ENCODE results near the gene IP6K3. TPM values are rescaled to one million over a fixed set of nuclear protein-coding genes. Genes with fewer than 3 reads are reported as not detected.
A peak's percentile ranks its signal among the peaks of the same experiment; 100 is the strongest.

IP6K3 gene
- total and polyA plus RNA-seq, 5 experiments from 2014 or later: not detected

DNA sequence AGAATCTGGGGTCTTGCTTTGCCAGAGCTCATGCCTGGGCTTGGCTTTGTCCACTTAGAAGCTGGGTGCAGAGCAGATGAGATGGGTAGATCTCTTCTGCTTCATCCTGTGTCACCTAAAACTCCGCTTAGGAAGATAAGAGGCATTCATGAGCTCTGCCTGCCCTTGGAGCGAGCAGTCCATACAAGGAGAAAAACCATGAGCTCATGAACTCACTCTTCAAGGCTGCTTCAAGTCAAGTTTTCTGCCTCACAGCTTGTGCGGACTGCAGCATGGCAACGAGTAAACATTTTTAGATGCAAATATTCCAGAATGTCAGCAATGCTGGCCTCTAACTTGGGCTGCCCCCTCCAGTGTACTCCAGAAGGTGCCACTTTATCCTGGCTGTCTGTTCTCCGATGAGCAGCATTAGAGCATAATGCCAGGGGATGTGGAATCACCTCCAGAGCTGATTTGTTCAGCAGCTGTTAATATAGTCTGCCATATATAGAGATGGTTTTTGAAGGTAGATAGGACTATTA, 24.5 kb downstream of the IP6K3 start:
- no peak overlapping the region for H3K4me3 Mint-ChIP-seq
- H3K4me1 Mint-ChIP-seq: peaks cover 16 to 24% (median 20%) of the 10 kb centered on the region in 4 donors
- H3K9me3 Mint-ChIP-seq: no peaks in the 10 kb centered on the region
- DNase-seq: no peak
- POLR2A ChIA-PET: interaction anchor here (0.7 kb wide), 1 partner anchor 27 kb away, joined by 3 read pairs; no protein-coding TSS in a partner anchor
- H3K27me3 Mint-ChIP-seq: peaks cover 0 to 12% (median 4%) of the 10 kb centered on the region in 5 donors
- H3K27ac Mint-ChIP-seq: no peak overlapping the region
- H3K36me3 Mint-ChIP-seq: no peaks in the 10 kb centered on the region
- no peak for ATAC-seq

DNA sequence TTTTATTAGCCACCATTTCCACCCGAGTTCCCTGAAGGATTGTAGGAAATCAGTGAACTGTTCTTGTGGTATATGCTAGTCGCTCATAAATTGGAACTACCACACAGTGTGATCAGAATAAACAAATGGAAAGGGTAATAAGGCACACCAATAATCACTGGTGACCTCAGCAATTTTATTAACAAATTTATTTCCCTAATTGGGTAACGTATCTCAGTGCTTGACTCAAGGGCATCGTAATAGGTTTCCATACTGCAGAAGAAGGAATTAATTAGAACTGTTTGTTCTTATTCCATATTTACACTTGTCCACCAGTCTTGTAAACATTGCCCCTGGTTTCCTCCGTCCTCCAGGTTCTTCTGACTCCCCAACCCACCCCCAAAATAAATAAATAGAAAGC, 25.2 kb downstream of the IP6K3 start:
- POLR2A ChIA-PET: interaction anchor here (0.7 kb wide), 1 partner anchor 28 kb away, joined by 3 read pairs; no protein-coding TSS in a partner anchor
- DNase-seq (no peak), ATAC-seq (no peak)
- Mint-ChIP-seq H3K27me3 (peaks cover 0 to 12% (median 4%) of the 10 kb centered on the region in 5 donors), H3K4me3 (no peak overlapping the region), H3K27ac (no peak overlapping the region), H3K9me3 (no peaks in the 10 kb centered on the region), H3K4me1 (peaks cover 13 to 24% (median 20%) of the 10 kb centered on the region in 4 donors), H3K36me3 (no peaks in the 10 kb centered on the region)

DNA sequence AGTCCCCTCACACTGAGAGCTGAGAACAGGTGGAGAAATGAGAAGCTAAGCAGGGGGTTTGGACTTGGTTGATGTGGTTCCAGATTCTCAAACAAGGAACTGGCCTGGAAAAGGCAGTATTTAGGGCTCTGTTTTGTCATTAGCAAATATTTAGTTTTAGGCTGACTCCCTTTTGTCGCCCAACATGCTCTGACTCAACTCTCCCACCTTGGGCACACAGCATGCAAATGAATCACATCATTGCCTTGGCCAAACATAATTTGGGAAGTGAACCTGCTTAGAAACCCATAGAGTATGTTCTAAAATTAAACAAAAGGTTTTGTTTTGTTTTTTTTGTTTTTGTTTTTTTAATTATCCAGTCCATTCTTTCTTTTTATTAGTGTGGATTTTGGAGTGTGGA, 25.7 kb downstream of the IP6K3 start:
- no peak overlapping the region for H3K27ac Mint-ChIP-seq
- H3K9me3 Mint-ChIP-seq: no peaks in the 10 kb centered on the region
- ATAC-seq (no peak), DNase-seq (no peak)
- peaks cover 0 to 12% (median 4%) of the 10 kb centered on the region in 5 donors for H3K27me3 Mint-ChIP-seq
- H3K4me3 Mint-ChIP-seq: no peak overlapping the region
- no peaks in the 10 kb centered on the region for H3K36me3 Mint-ChIP-seq
- peaks cover 13 to 24% (median 20%) of the 10 kb centered on the region in 4 donors for H3K4me1 Mint-ChIP-seq
- POLR2A ChIA-PET: no interaction called here

DNA sequence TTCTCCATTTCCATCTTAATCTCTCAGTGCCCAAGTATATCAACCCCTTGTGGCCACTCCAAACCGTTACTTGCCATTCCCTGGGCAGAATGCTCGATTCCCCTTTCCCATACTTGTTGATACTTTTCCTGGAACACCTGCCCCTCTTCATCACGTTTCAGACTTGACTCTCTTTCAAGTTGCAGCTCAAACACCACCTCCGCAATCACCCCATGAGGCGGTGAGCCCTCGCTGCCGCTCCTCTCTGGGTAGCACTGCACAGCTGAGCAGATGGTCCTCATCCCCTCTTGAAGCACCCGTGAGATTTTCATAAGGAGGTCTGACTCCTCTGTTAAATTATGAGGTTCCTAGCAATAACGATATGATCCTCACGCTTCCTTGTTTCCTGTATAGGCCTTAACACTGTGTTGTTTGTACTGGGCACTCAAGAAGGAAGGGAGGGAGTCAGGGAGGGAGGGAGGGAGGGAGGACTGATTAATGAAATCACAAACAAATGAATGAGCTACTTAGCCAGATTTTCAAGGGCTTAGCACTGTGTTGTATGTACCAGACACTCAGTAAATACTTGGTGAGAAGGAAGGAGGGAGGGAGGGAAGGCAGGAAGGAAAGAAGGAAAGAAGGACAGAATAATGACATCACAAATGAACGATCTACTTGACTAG, 27.2 kb downstream of the IP6K3 start:
- Mint-ChIP-seq H3K27me3 (peaks cover 0 to 12% (median 4%) of the 10 kb centered on the region in 5 donors), H3K4me3 (no peak overlapping the region), H3K4me1 (peaks cover 9 to 15% (median 13%) of the 10 kb centered on the region in 4 donors), H3K27ac (no peak overlapping the region), H3K36me3 (no peaks in the 10 kb centered on the region), H3K9me3 (no peaks in the 10 kb centered on the region)
- no peak for DNase-seq
- POLR2A ChIA-PET: no interaction called here
- no peak for ATAC-seq

DNA sequence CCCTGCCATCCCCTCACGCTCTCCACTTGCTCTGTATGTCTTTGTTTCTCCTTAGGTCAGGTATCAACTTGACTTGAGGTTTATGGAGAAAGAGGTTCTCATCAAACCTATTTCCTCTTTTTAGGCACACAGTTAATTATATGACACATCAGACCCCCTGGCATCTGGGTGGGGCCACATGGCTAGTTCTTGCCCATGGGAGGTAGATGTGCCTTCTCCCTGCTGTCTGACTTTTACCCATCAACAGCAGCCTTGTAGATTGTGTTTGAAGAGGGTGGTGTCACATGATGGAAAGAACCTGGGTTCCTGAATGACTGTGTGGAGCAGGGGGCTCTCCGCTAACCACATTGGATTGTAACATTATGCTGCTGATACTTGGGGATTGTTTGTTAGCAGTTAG, 28.0 kb downstream of the IP6K3 start:
- peaks cover 0 to 12% (median 4%) of the 10 kb centered on the region in 5 donors for H3K27me3 Mint-ChIP-seq
- ATAC-seq: no peak
- DNase-seq: no peak
- H3K4me1 Mint-ChIP-seq: peaks cover 3 to 7% (median 6%) of the 10 kb centered on the region in 4 donors
- H3K9me3 Mint-ChIP-seq: no peaks in the 10 kb centered on the region
- no peak overlapping the region for H3K4me3 Mint-ChIP-seq
- POLR2A ChIA-PET: no interaction called here
- no peaks in the 10 kb centered on the region for H3K36me3 Mint-ChIP-seq
- no peak overlapping the region for H3K27ac Mint-ChIP-seq

DNA sequence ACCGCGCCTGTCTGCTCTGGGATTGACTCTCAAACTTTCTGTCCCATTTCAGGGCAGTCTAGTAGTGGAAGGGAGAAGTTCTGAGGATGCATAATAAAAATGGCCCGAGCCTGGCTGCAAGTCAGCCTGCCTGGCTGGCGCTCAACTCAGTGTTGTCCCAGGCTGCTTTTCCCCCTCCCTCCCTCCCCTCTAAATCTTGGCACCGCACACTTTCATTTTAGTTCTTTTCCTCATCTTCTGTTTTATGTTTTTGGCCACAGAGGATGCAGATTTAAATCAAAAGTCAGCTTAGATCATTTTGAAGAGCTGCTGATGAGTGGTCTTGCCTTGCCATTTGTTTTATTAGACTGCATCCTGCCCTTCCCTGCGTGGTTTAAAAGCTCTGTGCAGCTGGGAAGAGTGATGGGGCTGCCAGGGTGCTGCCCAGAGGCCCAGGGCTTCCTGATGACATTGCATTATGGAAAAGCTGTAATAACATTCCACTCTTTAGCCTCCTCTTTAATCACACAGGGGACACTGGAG, 28.7 kb downstream of the IP6K3 start:
- POLR2A ChIA-PET: no interaction called here

DNA sequence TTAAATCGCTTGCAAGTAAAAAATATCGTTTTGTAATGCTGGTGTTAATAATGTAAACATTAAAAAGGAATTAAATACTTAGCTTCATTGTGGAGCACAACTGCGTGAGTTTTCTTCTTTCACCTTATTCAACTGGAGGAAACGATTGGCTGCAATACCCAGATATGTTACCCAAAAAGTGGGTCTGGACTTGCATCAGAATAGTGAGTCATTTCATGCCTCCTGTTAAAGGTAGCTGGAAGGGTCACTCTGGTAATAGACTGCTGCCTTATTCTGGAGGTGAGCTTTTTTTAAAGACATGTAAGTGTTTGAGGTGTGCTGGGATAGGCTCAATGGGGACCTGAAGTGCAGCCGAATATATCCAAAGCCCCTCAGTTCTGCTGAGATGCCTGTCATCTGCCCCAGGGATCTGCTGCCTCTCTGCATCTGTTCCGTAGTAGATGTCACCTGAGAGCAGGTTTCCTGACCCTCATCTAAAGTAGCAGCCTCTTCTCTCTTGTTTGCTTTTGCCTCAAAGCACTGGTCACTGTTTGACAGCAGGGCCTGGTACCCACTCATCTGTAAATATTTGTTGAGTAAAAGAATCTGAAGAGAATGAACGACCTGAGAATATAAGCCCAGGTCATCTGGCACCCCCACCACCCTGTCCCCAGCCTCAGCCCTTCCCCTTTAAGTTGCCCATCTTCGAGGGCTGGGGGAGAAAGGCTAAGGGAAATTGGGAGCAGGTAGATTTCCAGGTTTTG, 29.6 kb downstream of the IP6K3 start:
- no peak for DNase-seq
- no peak overlapping the region for H3K27ac Mint-ChIP-seq
- POLR2A ChIA-PET: no interaction called here
- peaks cover 0 to 12% (median 4%) of the 10 kb centered on the region in 5 donors for H3K27me3 Mint-ChIP-seq
- H3K4me1 Mint-ChIP-seq: peaks cover 0 to 2% (median under 1%) of the 10 kb centered on the region in 4 donors
- ATAC-seq: no peak
- no peaks in the 10 kb centered on the region for H3K9me3 Mint-ChIP-seq
- H3K4me3 Mint-ChIP-seq: no peak overlapping the region
- no peaks in the 10 kb centered on the region for H3K36me3 Mint-ChIP-seq

More for the DNA sequence above, 28.7 kb downstream of the IP6K3 start:
- Mint-ChIP-seq H3K4me3 (no peak overlapping the region), H3K4me1 (peaks cover 0 to 2% (median under 1%) of the 10 kb centered on the region in 4 donors), H3K9me3 (no peaks in the 10 kb centered on the region), H3K36me3 (no peaks in the 10 kb centered on the region), H3K27me3 (peaks cover 0 to 12% (median 4%) of the 10 kb centered on the region in 5 donors), H3K27ac (no peak overlapping the region)
- ATAC-seq (no peak), DNase-seq (no peak)

DNA sequence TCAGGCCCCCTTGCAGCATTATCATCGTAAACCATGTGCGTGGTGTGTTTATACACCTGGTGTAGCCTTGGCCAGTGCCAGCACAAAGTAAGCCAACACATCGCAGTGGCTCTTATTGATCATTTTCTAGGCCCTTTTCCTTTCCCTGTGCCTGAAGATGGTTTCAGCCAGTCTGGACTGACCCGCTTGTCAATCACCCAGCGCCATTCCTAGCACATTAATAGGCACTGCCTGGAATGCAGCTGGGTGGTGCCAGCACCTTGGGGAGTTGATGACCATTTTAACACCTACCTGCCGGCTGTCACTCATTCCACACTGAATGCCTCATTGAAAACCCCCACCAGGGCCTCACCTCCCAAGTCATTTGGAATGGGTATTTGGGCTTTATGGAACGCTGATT, 30.3 kb downstream of the IP6K3 start:
- H3K27me3 Mint-ChIP-seq: peaks cover 0 to 12% (median 4%) of the 10 kb centered on the region in 5 donors
- no peaks in the 10 kb centered on the region for H3K36me3 Mint-ChIP-seq
- DNase-seq (no peak), ATAC-seq (no peak)
- no peak overlapping the region for H3K4me3 Mint-ChIP-seq
- peak overlapping the region in 1 of 10 donors; percentile 35 for H3K27ac Mint-ChIP-seq
- no peaks in the 10 kb centered on the region for H3K9me3 Mint-ChIP-seq
- H3K4me1 Mint-ChIP-seq: peaks cover 4 to 9% (median 7%) of the 10 kb centered on the region in 4 donors
- POLR2A ChIA-PET: interaction anchor here (0.6 kb wide), 1 partner anchor 205 kb away, joined by 6 read pairs; no protein-coding TSS in a partner anchor

DNA sequence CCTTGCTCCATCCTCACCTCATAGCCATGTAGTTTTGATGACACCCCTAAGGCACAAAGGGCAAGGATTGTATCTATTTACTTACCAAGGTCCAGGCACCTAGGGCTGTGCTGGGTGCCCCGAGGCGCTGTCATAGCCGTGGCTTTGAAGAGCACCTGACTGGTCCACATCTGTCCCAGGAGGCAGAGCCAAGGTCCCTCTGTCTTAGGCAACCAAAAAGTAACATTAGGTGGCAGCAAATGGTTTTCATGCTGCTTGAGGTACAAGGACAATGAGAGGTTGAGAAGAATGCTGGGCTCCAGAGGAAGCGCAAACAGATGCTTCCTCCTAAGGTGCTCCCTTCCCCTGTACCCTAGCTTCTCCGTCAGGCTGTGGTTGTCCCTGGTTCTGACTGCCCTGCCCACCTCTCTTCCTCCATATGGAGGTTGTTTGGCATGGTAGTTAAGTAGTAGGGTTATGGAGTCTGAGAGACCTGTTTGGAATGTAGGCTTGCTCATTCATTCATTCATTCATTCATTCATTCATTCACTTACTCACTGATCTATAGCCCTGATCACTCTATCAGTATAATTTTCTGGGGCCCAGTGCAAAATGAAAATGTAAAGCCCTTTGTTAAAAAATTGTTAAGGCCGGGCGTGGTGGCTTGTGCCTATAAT, 32.2 kb downstream of the IP6K3 start:
- Mint-ChIP-seq H3K4me1 (peaks cover 16 to 24% (median 22%) of the 10 kb centered on the region in 4 donors), H3K4me3 (no peak overlapping the region), H3K9me3 (no peaks in the 10 kb centered on the region), H3K27ac (no peak overlapping the region), H3K27me3 (peaks cover 0 to 4% (median 0%) of the 10 kb centered on the region in 5 donors), H3K36me3 (peaks cover 0 to 7% (median 0%) of the 10 kb centered on the region in 3 donors)
- no peak for DNase-seq
- ATAC-seq: no peak
- POLR2A ChIA-PET: interaction anchor here (1.3 to 1.4 kb wide), 2 partner anchors 11 to 22 kb away, joined by 3 to 4 read pairs; no protein-coding TSS in a partner anchor

DNA sequence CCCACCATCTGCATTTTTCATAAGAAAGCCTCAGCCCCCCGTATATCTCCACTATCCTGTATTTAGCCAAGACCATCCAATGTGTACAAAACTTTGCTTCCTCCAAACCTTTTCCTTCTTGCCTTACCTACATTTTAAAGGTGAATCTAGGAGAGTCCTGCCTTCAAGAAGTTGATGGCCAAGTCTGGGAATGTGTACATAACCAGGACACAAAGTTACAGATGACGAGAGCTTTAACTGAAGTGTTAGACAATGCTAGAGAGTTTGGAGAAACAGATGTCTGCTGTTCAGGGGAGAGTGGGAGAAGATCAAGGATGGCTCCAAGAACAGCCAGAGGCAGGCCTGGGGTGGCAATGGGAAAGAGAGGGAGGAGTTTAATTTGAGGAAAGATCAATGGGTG, 32.9 kb downstream of the IP6K3 start:
- DNase-seq: no peak
- H3K27me3 Mint-ChIP-seq: no peaks in the 10 kb centered on the region
- POLR2A ChIA-PET: interaction anchor here (1.4 kb wide), 1 partner anchor 21 kb away, joined by 4 read pairs; no protein-coding TSS in a partner anchor
- no peak overlapping the region for H3K27ac Mint-ChIP-seq
- no peak overlapping the region for H3K4me3 Mint-ChIP-seq
- H3K4me1 Mint-ChIP-seq: peaks cover 19 to 30% (median 29%) of the 10 kb centered on the region in 4 donors
- H3K9me3 Mint-ChIP-seq: no peaks in the 10 kb centered on the region
- no peak for ATAC-seq
- peaks cover 0 to 14% (median 0%) of the 10 kb centered on the region in 3 donors for H3K36me3 Mint-ChIP-seq

DNA sequence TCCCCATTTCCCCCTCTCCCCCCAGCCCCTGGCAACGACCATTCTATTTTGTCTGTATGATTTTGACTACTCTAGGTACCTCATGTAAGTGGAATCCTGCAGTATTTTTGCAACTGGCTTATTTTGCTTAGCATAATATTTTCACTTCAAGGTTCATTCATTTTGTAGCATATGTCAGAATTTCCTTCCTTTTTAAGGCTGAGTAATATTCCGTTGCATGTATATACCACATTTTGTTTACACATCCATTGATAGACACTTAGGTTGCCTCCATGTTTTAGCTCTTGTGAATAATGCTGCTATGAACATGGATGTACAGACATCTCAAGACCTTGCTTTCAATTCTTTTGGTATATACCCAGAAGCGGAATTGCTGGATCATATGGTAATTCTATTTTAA, 33.8 kb downstream of the IP6K3 start:
- Mint-ChIP-seq H3K4me1 (peaks cover 19 to 38% (median 34%) of the 10 kb centered on the region in 4 donors), H3K9me3 (no peaks in the 10 kb centered on the region), H3K27ac (no peak overlapping the region), H3K4me3 (peak overlapping the region in 2 of 10 donors; percentile 48 to 50), H3K27me3 (no peaks in the 10 kb centered on the region), H3K36me3 (peaks cover 0 to 18% (median 0%) of the 10 kb centered on the region in 3 donors)
- DNase-seq (no peak), ATAC-seq (no peak)
- POLR2A ChIA-PET: interaction anchor here (1.4 kb wide), 1 partner anchor 20 kb away, joined by 4 read pairs; no protein-coding TSS in a partner anchor
